ENCODE data around the gene PTN. TPM values are rescaled to one million over a fixed set of nuclear protein-coding genes. Genes with fewer than 3 reads are reported as not detected.

Gene PTN
- 1 to 10 TPM; 1.6 to 5.7 TPM for total RNA-seq

DNA sequence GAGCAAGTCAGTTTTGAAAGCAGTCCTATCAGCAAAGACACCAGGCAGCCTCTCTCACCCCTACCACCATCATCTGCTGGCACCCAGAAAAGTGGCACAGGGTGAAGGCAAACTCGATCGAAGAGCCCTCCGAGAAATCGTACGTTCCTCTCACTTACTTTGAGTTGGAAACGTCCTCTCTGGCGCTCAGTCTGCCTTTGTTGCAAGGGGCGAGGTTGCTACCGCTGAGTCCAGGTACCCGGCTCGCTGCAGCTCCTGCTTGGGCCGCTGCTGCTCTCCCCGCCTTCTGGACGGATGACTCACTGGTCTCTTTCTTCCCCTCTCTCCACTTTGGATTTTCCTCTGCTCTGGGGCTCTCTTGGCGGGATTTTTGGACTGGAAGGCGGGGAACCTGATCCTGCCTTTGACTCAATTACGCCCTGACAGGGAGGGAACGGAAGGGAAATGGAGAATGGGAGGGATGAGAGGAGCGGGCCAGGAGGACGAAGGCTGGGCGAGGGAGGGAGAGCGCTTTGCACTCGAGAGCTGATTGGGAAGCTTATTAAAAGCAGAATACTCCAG is at the start of gene PTN:
Gene PTN, minus strand, starts transcription at position 453 of the 561 bp plus-strand sequence. CDS start 88,760 bp downstream, outside the sequence.
- ATAC-seq (peak; percentile 64), DNase-seq (peak in 3 of 4 donors; percentile 5 to 25 (median 17))
- intact Hi-C loops (cut with DNase I), result no loop called here
- TF ChIP-seq CTCF (IDR thresholded peaks at IDR 0.05), result no peak
- no peak for TF ChIP-seq POLR2A (IDR thresholded peaks at IDR 0.05)
- no peaks in the 10 kb centered on the region for H3K9me3 ChIP-seq
- 1 to 5% methylated on average over 16 to 23 of the region's 23 CpGs for WGBS, 2 donors
- no peaks in the 10 kb centered on the region for H3K36me3 ChIP-seq (replicated peaks in 1 of 2; ENCODE audit: insufficient read depth in 1 of 2, low read depth in 2 of 2)
- H3K4me1 ChIP-seq, result peaks cover 11% of the 10 kb centered on the region
- H3K4me3 ChIP-seq, result no peak within 1 kb of the TSS
- no peak within 1 kb of the TSS for H3K27ac ChIP-seq
- H3K27me3 ChIP-seq, result no peaks in the 10 kb centered on the region

GRCh38 chr7:137390076-137390475 is 46.5 kb upstream of the PTN start:
- Histone ChIP-seq H3K27me3 (no peaks in the 10 kb centered on the region), H3K9me3 (no peaks in the 10 kb centered on the region), H3K36me3 (replicated peaks in 1 of 2; ENCODE audit: insufficient read depth in 1 of 2, low read depth in 2 of 2) (no peaks in the 10 kb centered on the region), H3K4me3 (no peak overlapping the region), H3K27ac (no peak overlapping the region), H3K4me1 (no peaks in the 10 kb centered on the region)
- ATAC-seq (no peak), DNase-seq (no peak)
- WGBS, 2 donors, result 27 to 33% methylated on average over 1 of the region's 1 CpG
- TF ChIP-seq CTCF (IDR thresholded peaks at IDR 0.05), result no peak
- no peak for TF ChIP-seq POLR2A (IDR thresholded peaks at IDR 0.05)
- intact Hi-C loops (cut with DNase I), result no loop called here

GRCh38 chr7:137388916-137389315 is 45.4 kb upstream of the PTN start:
- Histone ChIP-seq H3K27ac (no peak overlapping the region), H3K4me3 (no peak overlapping the region), H3K27me3 (no peaks in the 10 kb centered on the region), H3K4me1 (no peaks in the 10 kb centered on the region), H3K36me3 (replicated peaks in 1 of 2; ENCODE audit: insufficient read depth in 1 of 2, low read depth in 2 of 2) (no peaks in the 10 kb centered on the region), H3K9me3 (no peaks in the 10 kb centered on the region)
- no peak for TF ChIP-seq CTCF (IDR thresholded peaks at IDR 0.05)
- TF ChIP-seq POLR2A (IDR thresholded peaks at IDR 0.05), result no peak
- ATAC-seq (no peak), DNase-seq (no peak)
- 88 to 89% methylated on average over 1 of the region's 1 CpG for WGBS, 2 donors
- intact Hi-C loops (cut with DNase I), result no loop called here

GRCh38 chr7:137386966-137387365 is 43.4 kb upstream of the PTN start:
- no peaks in the 10 kb centered on the region for H3K36me3 ChIP-seq (replicated peaks in 1 of 2; ENCODE audit: insufficient read depth in 1 of 2, low read depth in 2 of 2)
- intact Hi-C loops (cut with DNase I), result no loop called here
- WGBS, 2 donors, result 3 to 19% methylated on average over 1 of the region's 1 CpG
- no peak overlapping the region for H3K4me3 ChIP-seq
- H3K27me3 ChIP-seq, result no peaks in the 10 kb centered on the region
- ATAC-seq (no peak), DNase-seq (no peak)
- no peak overlapping the region for H3K27ac ChIP-seq
- no peaks in the 10 kb centered on the region for H3K4me1 ChIP-seq
- no peaks in the 10 kb centered on the region for H3K9me3 ChIP-seq
- TF ChIP-seq CTCF (IDR thresholded peaks at IDR 0.05), result no peak
- TF ChIP-seq POLR2A (IDR thresholded peaks at IDR 0.05), result no peak

- Histone ChIP-seq H3K4me3 (no peak overlapping the region), H3K27me3 (no peaks in the 10 kb centered on the region), H3K4me1 (no peaks in the 10 kb centered on the region), H3K36me3 (replicated peaks in 1 of 2; ENCODE audit: insufficient read depth in 1 of 2, low read depth in 2 of 2) (no peaks in the 10 kb centered on the region), H3K9me3 (peaks cover 0 to 6% (median 0%) of the 10 kb centered on the region in 3 donors), H3K27ac (no peak overlapping the region)
- no peak for DNase-seq
- no peak for ATAC-seq
- intact Hi-C loops (cut with DNase I), result no loop called here
- 19 to 31% methylated on average over 1 of the region's 1 CpG for WGBS, 2 donors
- no peak for TF ChIP-seq POLR2A (IDR thresholded peaks at IDR 0.05)
- no peak for TF ChIP-seq CTCF (IDR thresholded peaks at IDR 0.05)
Observed at GRCh38 chr7:137381045-137381444, 37.5 kb upstream of the PTN start.
